ENCODE data around the gene WDPCP.

GRCh38 chr2:63225964-63226686 lies 362.2 kb downstream of the WDPCP start:
- TF ChIP-seq, protein P1, sequence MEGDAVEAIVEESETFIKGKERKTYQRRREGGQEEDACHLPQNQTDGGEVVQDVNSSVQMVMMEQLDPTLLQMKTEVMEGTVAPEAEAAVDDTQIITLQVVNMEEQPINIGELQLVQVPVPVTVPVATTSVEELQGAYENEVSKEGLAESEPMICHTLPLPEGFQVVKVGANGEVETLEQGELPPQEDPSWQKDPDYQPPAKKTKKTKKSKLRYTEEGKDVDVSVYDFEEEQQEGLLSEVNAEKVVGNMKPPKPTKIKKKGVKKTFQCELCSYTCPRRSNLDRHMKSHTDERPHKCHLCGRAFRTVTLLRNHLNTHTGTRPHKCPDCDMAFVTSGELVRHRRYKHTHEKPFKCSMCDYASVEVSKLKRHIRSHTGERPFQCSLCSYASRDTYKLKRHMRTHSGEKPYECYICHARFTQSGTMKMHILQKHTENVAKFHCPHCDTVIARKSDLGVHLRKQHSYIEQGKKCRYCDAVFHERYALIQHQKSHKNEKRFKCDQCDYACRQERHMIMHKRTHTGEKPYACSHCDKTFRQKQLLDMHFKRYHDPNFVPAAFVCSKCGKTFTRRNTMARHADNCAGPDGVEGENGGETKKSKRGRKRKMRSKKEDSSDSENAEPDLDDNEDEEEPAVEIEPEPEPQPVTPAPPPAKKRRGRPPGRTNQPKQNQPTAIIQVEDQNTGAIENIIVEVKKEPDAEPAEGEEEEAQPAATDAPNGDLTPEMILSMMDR (IDR thresholded peaks at IDR 0.05), result no peak
- TF ChIP-seq POLR2A (IDR thresholded peaks at IDR 0.05), result no peak
- no peak for TF ChIP-seq EP300 (IDR thresholded peaks at IDR 0.05; ENCODE audit: low read depth)
